HL-60 (cell line): ENCODE measurements around the gene USP3.

Experiments
- CTCF ChIP-seq: IDR thresholded peaks from one replicate; pipeline ENCODE4 v1.5.1; 2011; ENCODE audit warnings: low read length, control low read depth, inconsistent platforms; ENCODE audit not compliant: insufficient read depth
- GABPA ChIP-seq: IDR thresholded peaks from 2 replicates; pipeline ENCODE4 v1.6.1; 2012; ENCODE audit warnings: low read depth
- POLR2AphosphoS5 ChIP-seq: IDR thresholded peaks from 2 replicates; pipeline ENCODE4 v1.6.1; 2012; ENCODE audit warnings: low read depth
- REST ChIP-seq: IDR thresholded peaks from 2 replicates; pipeline ENCODE4 v1.6.1; 2012; ENCODE audit warnings: low read depth; ENCODE audit not compliant: insufficient replicate concordance

DNA sequence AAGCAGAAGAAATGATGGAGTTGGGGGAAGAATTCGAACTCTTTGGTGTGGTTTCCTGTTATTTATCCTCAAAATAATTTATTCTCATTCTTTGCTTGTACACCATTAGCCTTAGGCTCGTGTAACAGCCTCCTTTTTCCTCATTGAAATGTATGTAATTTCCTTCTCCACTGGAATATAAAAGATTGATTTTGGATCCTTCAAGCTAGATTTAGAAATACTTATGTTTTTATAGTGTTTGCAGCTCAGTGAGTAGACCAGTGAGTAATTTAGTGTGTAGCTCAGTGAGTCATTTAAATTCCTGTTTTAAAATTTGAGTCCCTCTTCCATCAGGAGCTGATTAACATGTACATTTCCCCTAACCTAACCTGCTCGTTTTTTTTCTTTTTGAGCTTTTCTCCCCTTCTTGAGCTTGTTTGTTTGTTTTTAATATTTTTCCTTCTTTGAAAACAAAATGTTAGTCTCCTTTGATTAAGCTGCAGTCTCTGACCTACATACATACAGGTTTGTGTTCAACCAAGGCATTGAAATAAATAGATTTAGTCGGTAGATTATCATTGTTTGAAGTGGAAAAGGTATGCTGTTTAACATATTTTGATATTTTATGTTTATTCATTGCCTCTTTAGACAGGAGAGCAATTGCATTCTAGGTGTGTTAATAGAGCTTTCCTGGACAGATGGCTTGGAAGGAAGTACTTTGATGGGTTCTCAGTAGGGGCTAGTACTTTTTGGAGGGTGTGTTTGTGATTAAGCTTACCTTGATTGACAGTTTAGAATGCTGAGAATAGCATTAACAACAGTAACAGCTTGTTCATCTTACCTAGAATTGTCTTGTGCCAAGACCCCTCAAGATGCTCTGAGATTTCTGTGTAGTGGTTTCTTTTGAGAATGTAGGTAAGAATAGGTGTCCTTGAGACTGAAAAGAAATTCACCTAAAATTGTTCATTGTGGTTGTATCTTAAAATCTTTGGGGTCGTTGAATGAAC lies 5.9 kb downstream of the USP3 start:
- TF ChIP-seq CTCF, result no peak
- no peak for TF ChIP-seq REST
- TF ChIP-seq POLR2AphosphoS5, result no peak
- no peak for TF ChIP-seq GABPA
